Esophagus squamous epithelium (tissue), 4 donors: ENCODE measurements around the gene SELENOS.

Source experiments
- POLR2A ChIP-seq, 4 donors: fragments of 450-650 bp; IDR thresholded peaks; one replicate each; pipeline ENCODE4 v1.6.1; 2017; ENCODE audit warnings: antibody characterized with exemption in 4 of 4, mild to moderate bottlenecking in 4 of 4, moderate library complexity in 3 of 4
- TF ChIP-seq, protein P1 (sequence below), 6 experiments: fragments of 450-650 bp in 4 of 6; fragments of 200-600 bp in 2 of 6; sonication (generic) in 2 of 6; IDR thresholded peaks; one replicate each; pipeline ENCODE4 v1.5.1; 2016 to 2019; ENCODE audit warnings: antibody characterized with exemption in 6 of 6, mild to moderate bottlenecking in 4 of 6, moderate library complexity in 4 of 6

DNA sequence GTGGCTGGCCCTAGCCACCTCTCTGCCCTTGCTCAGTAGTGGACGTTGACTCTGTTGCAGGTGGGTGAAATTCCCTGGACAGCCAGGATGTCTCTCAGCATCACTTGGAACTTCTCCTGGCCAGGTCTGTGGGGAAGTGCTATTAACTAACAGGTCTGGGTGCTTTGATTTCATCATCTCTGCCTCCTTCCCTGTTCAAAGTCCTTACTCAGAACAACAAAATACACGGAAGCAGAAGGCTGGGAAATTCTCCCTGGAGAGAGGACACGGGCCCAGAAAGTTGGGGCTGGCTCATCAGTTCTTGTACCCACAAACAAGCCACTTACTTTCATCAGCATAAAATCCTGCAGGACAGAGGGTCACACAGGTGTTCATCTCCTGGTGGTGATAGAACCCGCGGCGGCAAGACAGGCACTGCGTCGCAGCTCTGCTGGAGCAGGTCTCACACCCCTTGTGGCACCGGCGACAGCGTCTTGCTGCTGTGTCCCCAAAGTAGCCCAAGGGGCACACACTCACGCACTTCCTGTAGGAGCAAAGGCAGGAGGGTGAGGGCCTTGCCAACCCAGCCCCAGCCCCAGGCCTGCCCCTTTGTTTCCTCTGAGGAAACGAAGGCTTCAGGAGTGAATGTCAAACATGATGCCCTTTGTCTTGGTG lies 47.4 kb upstream of the SELENOS start:
- TF ChIP-seq, protein P1, sequence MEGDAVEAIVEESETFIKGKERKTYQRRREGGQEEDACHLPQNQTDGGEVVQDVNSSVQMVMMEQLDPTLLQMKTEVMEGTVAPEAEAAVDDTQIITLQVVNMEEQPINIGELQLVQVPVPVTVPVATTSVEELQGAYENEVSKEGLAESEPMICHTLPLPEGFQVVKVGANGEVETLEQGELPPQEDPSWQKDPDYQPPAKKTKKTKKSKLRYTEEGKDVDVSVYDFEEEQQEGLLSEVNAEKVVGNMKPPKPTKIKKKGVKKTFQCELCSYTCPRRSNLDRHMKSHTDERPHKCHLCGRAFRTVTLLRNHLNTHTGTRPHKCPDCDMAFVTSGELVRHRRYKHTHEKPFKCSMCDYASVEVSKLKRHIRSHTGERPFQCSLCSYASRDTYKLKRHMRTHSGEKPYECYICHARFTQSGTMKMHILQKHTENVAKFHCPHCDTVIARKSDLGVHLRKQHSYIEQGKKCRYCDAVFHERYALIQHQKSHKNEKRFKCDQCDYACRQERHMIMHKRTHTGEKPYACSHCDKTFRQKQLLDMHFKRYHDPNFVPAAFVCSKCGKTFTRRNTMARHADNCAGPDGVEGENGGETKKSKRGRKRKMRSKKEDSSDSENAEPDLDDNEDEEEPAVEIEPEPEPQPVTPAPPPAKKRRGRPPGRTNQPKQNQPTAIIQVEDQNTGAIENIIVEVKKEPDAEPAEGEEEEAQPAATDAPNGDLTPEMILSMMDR (IDR thresholded peaks at IDR 0.05): no peak
- TF ChIP-seq POLR2A (IDR thresholded peaks at IDR 0.05): no peak
